ENCODE measurements around the gene FLVCR2.

FLVCR2 gene

GRCh38 chr14:75562089-75562488 lies 16.3 kb upstream of the FLVCR2 start:
- in situ Hi-C loops (cut with HindIII; ENCODE audit: low sequenced_read_pairs): no loop called here
- H3K4me3 ChIP-seq (ENCODE audit: low read depth, low read length): no peak overlapping the region
- no peak for TF ChIP-seq CTCF (IDR thresholded peaks at IDR 0.05; ENCODE audit: low read depth, low read length, missing control alignments)
- no peak for DNase-seq (ENCODE audit: low read depth)

GRCh38 chr14:75562489-75562888 lies 15.9 kb upstream of the FLVCR2 start:
- in situ Hi-C loops (cut with HindIII; ENCODE audit: low sequenced_read_pairs): no loop called here
- no peak for TF ChIP-seq CTCF (IDR thresholded peaks at IDR 0.05; ENCODE audit: low read depth, low read length, missing control alignments)
- no peak for DNase-seq (ENCODE audit: low read depth)
- no peak overlapping the region for H3K4me3 ChIP-seq (ENCODE audit: low read depth, low read length)

- DNase-seq (ENCODE audit: low read depth): no peak
- H3K4me3 ChIP-seq (ENCODE audit: low read depth, low read length): no peak overlapping the region
- TF ChIP-seq CTCF (IDR thresholded peaks at IDR 0.05; ENCODE audit: low read depth, low read length, missing control alignments): no peak
- in situ Hi-C loops (cut with HindIII; ENCODE audit: low sequenced_read_pairs): no loop called here
Observed at GRCh38 chr14:75563931-75564330, 14.5 kb upstream of the FLVCR2 start.

- TF ChIP-seq CTCF (IDR thresholded peaks at IDR 0.05; ENCODE audit: low read depth, low read length, missing control alignments): no peak
- no peak for DNase-seq (ENCODE audit: low read depth)
- in situ Hi-C loops (cut with HindIII; ENCODE audit: low sequenced_read_pairs): no loop called here
Observed at GRCh38 chr14:75565056-75565455, 13.4 kb upstream of the FLVCR2 start.

GRCh38 chr14:75566321-75566720 lies 12.1 kb upstream of the FLVCR2 start:
- in situ Hi-C loops (cut with HindIII; ENCODE audit: low sequenced_read_pairs): no loop called here
- no peak for TF ChIP-seq CTCF (IDR thresholded peaks at IDR 0.05; ENCODE audit: low read depth, low read length, missing control alignments)
- DNase-seq (ENCODE audit: low read depth): no peak
- no peak overlapping the region for H3K4me3 ChIP-seq (ENCODE audit: low read depth, low read length)

More at GRCh38 chr14:75565056-75565455, 13.4 kb upstream of the FLVCR2 start:
- no peak overlapping the region for H3K4me3 ChIP-seq (ENCODE audit: low read depth, low read length)

GRCh38 chr14:75566752-75567151 lies 11.7 kb upstream of the FLVCR2 start:
- in situ Hi-C loops (cut with HindIII; ENCODE audit: low sequenced_read_pairs): no loop called here
- TF ChIP-seq CTCF (IDR thresholded peaks at IDR 0.05; ENCODE audit: low read depth, low read length, missing control alignments): no peak

GRCh38 chr14:75568140-75568539 lies 10.3 kb upstream of the FLVCR2 start:
- DNase-seq (ENCODE audit: low read depth): no peak
- TF ChIP-seq CTCF (IDR thresholded peaks at IDR 0.05; ENCODE audit: low read depth, low read length, missing control alignments): no peak
- H3K4me3 ChIP-seq (ENCODE audit: low read depth, low read length): no peak overlapping the region
- in situ Hi-C loops (cut with HindIII; ENCODE audit: low sequenced_read_pairs): no loop called here

More at GRCh38 chr14:75566752-75567151, 11.7 kb upstream of the FLVCR2 start:
- no peak for DNase-seq (ENCODE audit: low read depth)
- no peak overlapping the region for H3K4me3 ChIP-seq (ENCODE audit: low read depth, low read length)

Data from astrocyte of the cerebellum (primary cell).